Panc1 (cell line): Measurements from ENCODE around the gene MORC4.

Experiments used
- SIN3A ChIP-seq: IDR thresholded peaks from 2 replicates; pipeline ENCODE4 v1.6.1; 2012; ENCODE audit warnings: low read depth, mild to moderate bottlenecking, low read length, moderate library complexity, borderline replicate concordance; ENCODE audit not compliant: insufficient read depth
- TF ChIP-seq, protein P1 (sequence below), 2 experiments: IDR thresholded peaks; 2 replicates each; pipeline ENCODE4 v1.6.1; 2011 to 2012; ENCODE audit warnings: low read depth in 2 of 2, control low read depth in 1 of 2, low read length in 1 of 2, mild to moderate bottlenecking in 1 of 2, moderate library complexity in 1 of 2; ENCODE audit not compliant: insufficient read depth in 1 of 2
- TF ChIP-seq, protein P2 (sequence below): fragments of 450-650 bp; IDR thresholded peaks from 2 replicates; pipeline ENCODE4 v1.5.1; 2017; ENCODE audit warnings: mild to moderate bottlenecking

DNA sequence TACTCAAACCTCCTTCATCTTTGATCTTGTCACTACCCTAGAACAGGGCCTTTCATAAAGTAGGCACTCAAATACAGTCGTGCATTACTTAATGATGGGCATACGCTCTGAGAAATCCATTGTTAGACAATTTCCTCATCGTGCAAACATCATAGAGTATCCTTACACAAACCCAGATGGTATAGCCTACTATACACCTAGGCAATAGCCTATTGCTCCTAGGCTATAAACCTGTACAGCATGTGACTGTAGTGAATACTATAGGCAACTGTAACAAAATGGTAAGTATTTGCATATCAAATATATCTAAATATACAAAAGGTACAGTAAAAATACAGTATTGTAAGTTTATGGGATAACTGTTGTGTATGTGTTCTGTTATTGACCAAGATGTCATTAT is 47.9 kb downstream of the MORC4 start:
- TF ChIP-seq, protein P1, sequence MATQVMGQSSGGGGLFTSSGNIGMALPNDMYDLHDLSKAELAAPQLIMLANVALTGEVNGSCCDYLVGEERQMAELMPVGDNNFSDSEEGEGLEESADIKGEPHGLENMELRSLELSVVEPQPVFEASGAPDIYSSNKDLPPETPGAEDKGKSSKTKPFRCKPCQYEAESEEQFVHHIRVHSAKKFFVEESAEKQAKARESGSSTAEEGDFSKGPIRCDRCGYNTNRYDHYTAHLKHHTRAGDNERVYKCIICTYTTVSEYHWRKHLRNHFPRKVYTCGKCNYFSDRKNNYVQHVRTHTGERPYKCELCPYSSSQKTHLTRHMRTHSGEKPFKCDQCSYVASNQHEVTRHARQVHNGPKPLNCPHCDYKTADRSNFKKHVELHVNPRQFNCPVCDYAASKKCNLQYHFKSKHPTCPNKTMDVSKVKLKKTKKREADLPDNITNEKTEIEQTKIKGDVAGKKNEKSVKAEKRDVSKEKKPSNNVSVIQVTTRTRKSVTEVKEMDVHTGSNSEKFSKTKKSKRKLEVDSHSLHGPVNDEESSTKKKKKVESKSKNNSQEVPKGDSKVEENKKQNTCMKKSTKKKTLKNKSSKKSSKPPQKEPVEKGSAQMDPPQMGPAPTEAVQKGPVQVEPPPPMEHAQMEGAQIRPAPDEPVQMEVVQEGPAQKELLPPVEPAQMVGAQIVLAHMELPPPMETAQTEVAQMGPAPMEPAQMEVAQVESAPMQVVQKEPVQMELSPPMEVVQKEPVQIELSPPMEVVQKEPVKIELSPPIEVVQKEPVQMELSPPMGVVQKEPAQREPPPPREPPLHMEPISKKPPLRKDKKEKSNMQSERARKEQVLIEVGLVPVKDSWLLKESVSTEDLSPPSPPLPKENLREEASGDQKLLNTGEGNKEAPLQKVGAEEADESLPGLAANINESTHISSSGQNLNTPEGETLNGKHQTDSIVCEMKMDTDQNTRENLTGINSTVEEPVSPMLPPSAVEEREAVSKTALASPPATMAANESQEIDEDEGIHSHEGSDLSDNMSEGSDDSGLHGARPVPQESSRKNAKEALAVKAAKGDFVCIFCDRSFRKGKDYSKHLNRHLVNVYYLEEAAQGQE (IDR thresholded peaks at IDR 0.05; ENCODE audit: insufficient read depth in 1 of 2, low read depth in 2 of 2, low read length in 1 of 2), result no peak
- TF ChIP-seq, protein P2, sequence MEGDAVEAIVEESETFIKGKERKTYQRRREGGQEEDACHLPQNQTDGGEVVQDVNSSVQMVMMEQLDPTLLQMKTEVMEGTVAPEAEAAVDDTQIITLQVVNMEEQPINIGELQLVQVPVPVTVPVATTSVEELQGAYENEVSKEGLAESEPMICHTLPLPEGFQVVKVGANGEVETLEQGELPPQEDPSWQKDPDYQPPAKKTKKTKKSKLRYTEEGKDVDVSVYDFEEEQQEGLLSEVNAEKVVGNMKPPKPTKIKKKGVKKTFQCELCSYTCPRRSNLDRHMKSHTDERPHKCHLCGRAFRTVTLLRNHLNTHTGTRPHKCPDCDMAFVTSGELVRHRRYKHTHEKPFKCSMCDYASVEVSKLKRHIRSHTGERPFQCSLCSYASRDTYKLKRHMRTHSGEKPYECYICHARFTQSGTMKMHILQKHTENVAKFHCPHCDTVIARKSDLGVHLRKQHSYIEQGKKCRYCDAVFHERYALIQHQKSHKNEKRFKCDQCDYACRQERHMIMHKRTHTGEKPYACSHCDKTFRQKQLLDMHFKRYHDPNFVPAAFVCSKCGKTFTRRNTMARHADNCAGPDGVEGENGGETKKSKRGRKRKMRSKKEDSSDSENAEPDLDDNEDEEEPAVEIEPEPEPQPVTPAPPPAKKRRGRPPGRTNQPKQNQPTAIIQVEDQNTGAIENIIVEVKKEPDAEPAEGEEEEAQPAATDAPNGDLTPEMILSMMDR, result no peak
- no peak for TF ChIP-seq SIN3A
